NCI-H345 treated with DMSO at 0.1 percent for 48 hours (cell line): ENCODE data around the gene ZNF444.

Source experiments
- DNase-seq: peaks from one replicate; lab custom pipeline; 2025; ENCODE audit not compliant: unreplicated experiment; lab: John Stamatoyannopoulos, UW

The ZNF444 gene

GRCh38 chr19:56106993-56107392, 34.1 kb upstream of the ZNF444 start:
- no peak for DNase-seq

GRCh38 chr19:56107626-56108351, 33.3 kb upstream of the ZNF444 start:
- no peak for DNase-seq

GRCh38 chr19:56108447-56109195, 32.5 kb upstream of the ZNF444 start:
- DNase-seq = no peak

GRCh38 chr19:56109226-56109625, 31.9 kb upstream of the ZNF444 start:
- no peak for DNase-seq

- no peak for DNase-seq
Observed at GRCh38 chr19:56110515-56111448, 30.3 kb upstream of the ZNF444 start.

GRCh38 chr19:56111601-56112312, 29.3 kb upstream of the ZNF444 start:
- DNase-seq = no peak

GRCh38 chr19:56112313-56112709, 28.8 kb upstream of the ZNF444 start:
- no peak for DNase-seq

GRCh38 chr19:56113074-56113632, 27.9 kb upstream of the ZNF444 start:
- no peak for DNase-seq

GRCh38 chr19:56114051-56114777, 26.9 kb upstream of the ZNF444 start:
- no peak for DNase-seq

GRCh38 chr19:56114778-56115110, 26.3 kb upstream of the ZNF444 start:
- DNase-seq = no peak

GRCh38 chr19:56115490-56115889, 25.6 kb upstream of the ZNF444 start:
- no peak for DNase-seq

GRCh38 chr19:56116606-56117005, 24.5 kb upstream of the ZNF444 start:
- DNase-seq = no peak

GRCh38 chr19:56117376-56117884, 23.7 kb upstream of the ZNF444 start:
- DNase-seq = no peak

GRCh38 chr19:56117889-56118288, 23.2 kb upstream of the ZNF444 start:
- no peak for DNase-seq

GRCh38 chr19:56118666-56119581, 22.2 kb upstream of the ZNF444 start:
- no peak for DNase-seq

- DNase-seq = no peak
Observed at GRCh38 chr19:56119582-56119978, 21.5 kb upstream of the ZNF444 start.

GRCh38 chr19:56120002-56120370, 21.1 kb upstream of the ZNF444 start:
- DNase-seq = no peak

- DNase-seq = no peak
Observed at GRCh38 chr19:56120371-56121179, 20.5 kb upstream of the ZNF444 start.
